Measurements from ENCODE around the gene FLNB. TPM values are rescaled to one million over a fixed set of nuclear protein-coding genes. Genes with fewer than 3 reads are reported as not detected.

The FLNB gene
- total RNA-seq, 2 donors from 2014 or later: 96.9 to 139 TPM

DNA sequence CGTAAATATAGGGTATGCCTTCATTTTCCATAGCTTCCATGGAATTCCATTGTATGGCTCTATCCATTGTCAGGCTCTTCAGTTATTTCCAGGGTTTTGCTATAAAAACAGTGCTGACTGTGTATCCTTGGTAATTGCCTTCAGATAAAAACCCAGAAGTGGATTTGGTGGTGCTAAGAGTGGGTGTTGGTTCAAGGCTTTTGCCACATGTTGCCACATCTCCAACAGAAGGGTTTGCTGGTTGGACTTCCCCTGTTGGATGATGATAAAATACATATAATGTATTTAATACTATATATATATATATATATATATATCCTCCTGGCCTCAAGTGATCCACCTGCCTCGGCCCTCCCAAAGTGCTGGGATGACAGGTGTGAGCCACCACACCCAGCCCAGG, 97.8 kb downstream of the FLNB start:
- H3K27me3 ChIP-seq (replicated peaks; ENCODE audit: insufficient read depth): no peaks in the 10 kb centered on the region
- DNase-seq (ENCODE audit: low spot score): no peak
- no peak overlapping the region for H3K4me3 ChIP-seq
- H3K27ac ChIP-seq: no peak overlapping the region
- TF ChIP-seq, protein P1, sequence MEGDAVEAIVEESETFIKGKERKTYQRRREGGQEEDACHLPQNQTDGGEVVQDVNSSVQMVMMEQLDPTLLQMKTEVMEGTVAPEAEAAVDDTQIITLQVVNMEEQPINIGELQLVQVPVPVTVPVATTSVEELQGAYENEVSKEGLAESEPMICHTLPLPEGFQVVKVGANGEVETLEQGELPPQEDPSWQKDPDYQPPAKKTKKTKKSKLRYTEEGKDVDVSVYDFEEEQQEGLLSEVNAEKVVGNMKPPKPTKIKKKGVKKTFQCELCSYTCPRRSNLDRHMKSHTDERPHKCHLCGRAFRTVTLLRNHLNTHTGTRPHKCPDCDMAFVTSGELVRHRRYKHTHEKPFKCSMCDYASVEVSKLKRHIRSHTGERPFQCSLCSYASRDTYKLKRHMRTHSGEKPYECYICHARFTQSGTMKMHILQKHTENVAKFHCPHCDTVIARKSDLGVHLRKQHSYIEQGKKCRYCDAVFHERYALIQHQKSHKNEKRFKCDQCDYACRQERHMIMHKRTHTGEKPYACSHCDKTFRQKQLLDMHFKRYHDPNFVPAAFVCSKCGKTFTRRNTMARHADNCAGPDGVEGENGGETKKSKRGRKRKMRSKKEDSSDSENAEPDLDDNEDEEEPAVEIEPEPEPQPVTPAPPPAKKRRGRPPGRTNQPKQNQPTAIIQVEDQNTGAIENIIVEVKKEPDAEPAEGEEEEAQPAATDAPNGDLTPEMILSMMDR (IDR thresholded peaks at IDR 0.05): no peak
- peaks cover 38% of the 10 kb centered on the region for H3K36me3 ChIP-seq
- no peaks in the 10 kb centered on the region for H3K9me3 ChIP-seq
- peaks cover 19 to 52% of the 10 kb centered on the region in 2 donors for H3K4me1 ChIP-seq (ENCODE audit: control insufficient read depth in 1 of 2, low read depth in 2 of 2)
- no peak for ATAC-seq (ENCODE audit: insufficient number of reproducible peaks, low FRiP score, low read depth)

DNA sequence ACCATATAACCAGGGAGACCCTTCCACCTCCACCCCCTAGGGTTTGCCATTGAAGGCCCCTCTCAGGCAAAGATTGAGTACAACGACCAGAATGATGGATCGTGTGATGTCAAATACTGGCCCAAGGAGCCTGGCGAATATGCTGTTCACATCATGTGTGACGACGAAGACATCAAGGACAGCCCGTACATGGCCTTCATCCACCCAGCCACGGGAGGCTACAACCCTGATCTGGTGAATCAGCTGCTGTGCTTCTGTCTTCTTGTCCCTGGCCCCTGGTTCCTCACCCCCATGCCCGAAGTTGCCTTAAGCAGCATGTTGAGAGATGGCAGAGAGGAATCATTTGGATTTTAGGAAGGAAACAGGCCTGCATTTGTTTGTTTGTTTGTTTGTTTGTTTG, 98.4 kb downstream of the FLNB start:
- H3K27ac ChIP-seq: no peak overlapping the region
- no peak for DNase-seq (ENCODE audit: low spot score)
- TF ChIP-seq, protein P1 (IDR thresholded peaks at IDR 0.05): no peak
- ATAC-seq (ENCODE audit: insufficient number of reproducible peaks, low FRiP score, low read depth): no peak
- H3K36me3 ChIP-seq: peaks cover 44% of the 10 kb centered on the region
- no peak overlapping the region for H3K4me3 ChIP-seq
- H3K9me3 ChIP-seq: no peaks in the 10 kb centered on the region
- peaks cover 17 to 46% of the 10 kb centered on the region in 2 donors for H3K4me1 ChIP-seq (ENCODE audit: control insufficient read depth in 1 of 2, low read depth in 2 of 2)
- no peaks in the 10 kb centered on the region for H3K27me3 ChIP-seq (replicated peaks; ENCODE audit: insufficient read depth)

DNA sequence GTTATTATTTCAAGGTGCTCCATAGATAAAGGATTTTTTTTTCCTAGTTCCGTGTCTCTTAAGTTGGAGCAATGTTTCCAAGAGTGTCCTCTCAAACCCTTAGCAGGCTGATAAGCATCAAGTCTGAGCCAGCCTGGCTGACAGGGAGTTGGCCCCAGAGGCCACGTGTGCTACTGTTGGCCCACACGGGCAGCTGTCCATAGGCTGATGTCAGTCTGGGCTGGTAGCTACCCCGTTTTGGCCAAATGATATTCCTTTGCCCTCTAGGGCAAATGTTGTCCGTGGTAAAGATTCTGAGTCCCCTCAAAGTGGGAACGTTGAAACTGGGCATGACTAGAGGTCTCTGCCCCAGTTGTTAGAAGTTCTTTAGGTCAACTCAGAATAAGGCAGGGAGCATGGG, 99.4 kb downstream of the FLNB start:
- no peak overlapping the region for H3K4me3 ChIP-seq
- TF ChIP-seq, protein P1 (IDR thresholded peaks at IDR 0.05): no peak
- peaks cover 10 to 36% of the 10 kb centered on the region in 2 donors for H3K4me1 ChIP-seq (ENCODE audit: control insufficient read depth in 1 of 2, low read depth in 2 of 2)
- no peak overlapping the region for H3K27ac ChIP-seq
- no peak for DNase-seq (ENCODE audit: low spot score)
- no peak for ATAC-seq (ENCODE audit: insufficient number of reproducible peaks, low FRiP score, low read depth)
- H3K27me3 ChIP-seq (replicated peaks; ENCODE audit: insufficient read depth): no peaks in the 10 kb centered on the region
- peaks cover 54% of the 10 kb centered on the region for H3K36me3 ChIP-seq
- H3K9me3 ChIP-seq: no peaks in the 10 kb centered on the region

DNA sequence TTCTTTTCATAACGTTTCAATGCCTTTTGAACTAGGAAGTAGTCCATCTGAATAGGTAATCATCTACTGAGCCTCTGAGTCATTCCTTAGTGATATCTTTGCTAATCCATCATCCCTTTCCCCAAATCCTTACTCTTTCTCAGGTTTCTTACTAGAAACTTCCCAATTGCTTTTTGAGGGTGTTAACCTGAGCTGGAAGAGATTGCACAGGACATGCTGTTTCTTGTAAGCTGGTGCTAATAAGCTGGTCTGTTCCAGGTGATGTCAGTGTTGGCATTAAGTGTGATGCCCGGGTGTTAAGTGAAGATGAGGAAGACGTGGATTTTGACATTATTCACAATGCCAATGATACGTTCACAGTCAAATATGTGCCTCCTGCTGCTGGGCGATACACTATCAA, 101.5 kb downstream of the FLNB start:
- DNase-seq (ENCODE audit: low spot score) (no peak), ATAC-seq (ENCODE audit: insufficient number of reproducible peaks, low FRiP score, low read depth) (no peak)
- no peaks in the 10 kb centered on the region for H3K9me3 ChIP-seq
- H3K36me3 ChIP-seq: peaks cover 66% of the 10 kb centered on the region
- no peaks in the 10 kb centered on the region for H3K27me3 ChIP-seq (replicated peaks; ENCODE audit: insufficient read depth)
- H3K4me1 ChIP-seq (ENCODE audit: control insufficient read depth in 1 of 2, low read depth in 2 of 2): peaks cover 0 to 15% of the 10 kb centered on the region in 2 donors
- TF ChIP-seq, protein P1 (IDR thresholded peaks at IDR 0.05): no peak
- H3K4me3 ChIP-seq: no peak overlapping the region
- H3K27ac ChIP-seq: no peak overlapping the region

DNA sequence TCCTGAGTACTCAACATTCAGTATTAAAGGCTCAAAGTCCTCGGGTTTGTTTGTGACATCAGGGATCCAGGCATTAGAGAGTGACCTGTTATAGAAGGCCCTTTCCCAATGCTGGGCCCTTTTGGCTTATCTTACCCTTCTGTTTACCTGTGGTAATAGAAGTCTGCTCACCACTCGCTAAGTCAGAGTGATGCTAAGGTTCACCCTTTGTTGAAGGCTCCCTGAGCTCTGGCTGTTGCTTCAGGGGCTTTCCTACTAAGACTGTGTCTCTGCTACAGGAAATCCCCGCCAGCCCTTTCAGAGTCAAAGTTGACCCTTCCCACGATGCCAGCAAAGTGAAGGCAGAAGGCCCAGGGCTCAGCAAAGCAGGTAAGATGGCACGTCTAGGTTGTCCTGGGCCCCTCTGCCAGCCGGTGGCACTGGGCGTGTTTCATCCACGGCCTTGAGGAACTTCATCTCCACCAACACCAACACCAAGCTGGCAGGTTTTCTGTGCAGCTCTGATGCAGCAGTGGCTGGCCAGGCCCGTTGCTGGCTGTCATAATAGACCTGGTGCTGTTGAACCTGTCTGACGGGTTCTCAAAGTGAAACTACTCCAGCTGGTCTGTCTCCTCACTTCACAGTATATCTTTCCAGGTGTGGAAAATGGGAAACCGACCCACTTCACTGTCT, 103.4 kb downstream of the FLNB start:
- H3K9me3 ChIP-seq: no peaks in the 10 kb centered on the region
- DNase-seq (ENCODE audit: low spot score): no peak
- H3K4me1 ChIP-seq (ENCODE audit: control insufficient read depth in 1 of 2, low read depth in 2 of 2): peaks cover 2 to 19% of the 10 kb centered on the region in 2 donors
- TF ChIP-seq, protein P1 (IDR thresholded peaks at IDR 0.05): no peak
- H3K4me3 ChIP-seq: no peak overlapping the region
- peaks cover 69% of the 10 kb centered on the region for H3K36me3 ChIP-seq
- no peaks in the 10 kb centered on the region for H3K27me3 ChIP-seq (replicated peaks; ENCODE audit: insufficient read depth)
- no peak overlapping the region for H3K27ac ChIP-seq
- no peak for ATAC-seq (ENCODE audit: insufficient number of reproducible peaks, low FRiP score, low read depth)

Data from thoracic aorta (tissue), 2 donors.